Breast epithelium (tissue), 4 donors: ENCODE data around the gene ZNF750. TPM values are rescaled to one million over a fixed set of nuclear protein-coding genes. Genes with fewer than 3 reads are reported as not detected.
A peak's percentile ranks its signal among the peaks of the same experiment; 100 is the strongest.

Experiments
- DNase-seq, 2 donors: peaks; one replicate each; pipeline ENCODE4 v3.0.0-alpha.2; 2019; ENCODE audit warnings: low spot score in 2 of 2
- H3K27ac ChIP-seq, 2 donors: fragments of 200-600 bp; sonication (generic) in 1 of 2; one replicate each; pipeline ENCODE4 v1.5.1; 2016 to 2019; ENCODE audit warnings: mild to moderate bottlenecking in 1 of 2
- H3K27me3 ChIP-seq, 2 donors: fragments of 200-600 bp; sonication (generic) in 1 of 2; one replicate each; pipeline versions ENCODE4 v1.5.1 to v1.6.0; 2017 to 2019; ENCODE audit warnings: control low read depth in 1 of 2, mild to moderate bottlenecking in 1 of 2
- H3K36me3 ChIP-seq: fragments of 200-600 bp; one replicate; pipeline ENCODE4 v1.5.1; 2019
- H3K4me1 ChIP-seq, 2 donors: fragments of 200-600 bp; sonication (generic); one replicate each; pipeline ENCODE4 v1.5.1; 2016 to 2019; ENCODE audit warnings: control low read depth in 1 of 2
- H3K4me3 ChIP-seq, 3 donors: fragments of 200-600 bp; sonication (generic); 1 replicate in 2 of 3; 2 replicates in 1 of 3; pipeline ENCODE4 v1.5.1; 2016 to 2019; ENCODE audit warnings: mild to moderate bottlenecking in 3 of 3, moderate library complexity in 2 of 3
- H3K9me3 ChIP-seq, 2 donors: fragments of 200-600 bp; sonication (generic) in 1 of 2; one replicate each; pipeline ENCODE4 v1.5.1; 2016 to 2019; ENCODE audit warnings: control low read depth in 1 of 2
- CTCF ChIP-seq, 3 donors: fragments of 450-650 bp; IDR thresholded peaks; one replicate each; pipeline ENCODE4 v1.5.1; 2016 to 2017; ENCODE audit warnings: antibody characterized with exemption in 3 of 3, mild to moderate bottlenecking in 3 of 3, moderate library complexity in 3 of 3
- POLR2A ChIP-seq: fragments of 450-650 bp; IDR thresholded peaks from one replicate; pipeline ENCODE4 v1.6.1; 2016; ENCODE audit warnings: antibody characterized with exemption, mild to moderate bottlenecking, moderate library complexity
- POLR2AphosphoS5 ChIP-seq, 3 donors: sonication (generic); formaldehyde crosslinking; IDR thresholded peaks; one replicate each; pipeline ENCODE4 v1.6.1; 2017; ENCODE audit warnings: antibody characterized with exemption in 3 of 3
- intact Hi-C: fragments of 100-400 bp; cut with DNase I; formaldehyde crosslinking; loops from one replicate; pipeline ENCODE4 v1.15.1; 2023; ENCODE audit warnings: low total_unique reads
- total RNA-seq, 3 donors: library from RNA; depleted of rRNA; stranded (reverse); fragments of >200 nt; gene quantifications; one replicate each; pipeline ENCODE4 v1.1.0, GENCODE V29; 2016

ZNF750 gene
- total RNA-seq, 3 donors from 2014 or later, result 5.6 to 7.8 TPM; not detected in 1

GRCh38 chr17:82843904-82844680, 4.3 kb upstream of the ZNF750 start:
- H3K36me3 ChIP-seq, result no peaks in the 10 kb centered on the region
- no peaks in the 10 kb centered on the region for H3K4me1 ChIP-seq
- no peak for DNase-seq
- no peak overlapping the region for H3K4me3 ChIP-seq
- H3K9me3 ChIP-seq, result no peaks in the 10 kb centered on the region
- intact Hi-C loops, result no loop called here
- no peaks in the 10 kb centered on the region for H3K27me3 ChIP-seq
- TF ChIP-seq CTCF (IDR thresholded peaks at IDR 0.05), result no peak
- no peak for TF ChIP-seq POLR2AphosphoS5 (IDR thresholded peaks at IDR 0.05)
- TF ChIP-seq POLR2A, result no peak
- H3K27ac ChIP-seq, result peak overlapping the region in 1 of 2 donors; percentile 61

DNA sequence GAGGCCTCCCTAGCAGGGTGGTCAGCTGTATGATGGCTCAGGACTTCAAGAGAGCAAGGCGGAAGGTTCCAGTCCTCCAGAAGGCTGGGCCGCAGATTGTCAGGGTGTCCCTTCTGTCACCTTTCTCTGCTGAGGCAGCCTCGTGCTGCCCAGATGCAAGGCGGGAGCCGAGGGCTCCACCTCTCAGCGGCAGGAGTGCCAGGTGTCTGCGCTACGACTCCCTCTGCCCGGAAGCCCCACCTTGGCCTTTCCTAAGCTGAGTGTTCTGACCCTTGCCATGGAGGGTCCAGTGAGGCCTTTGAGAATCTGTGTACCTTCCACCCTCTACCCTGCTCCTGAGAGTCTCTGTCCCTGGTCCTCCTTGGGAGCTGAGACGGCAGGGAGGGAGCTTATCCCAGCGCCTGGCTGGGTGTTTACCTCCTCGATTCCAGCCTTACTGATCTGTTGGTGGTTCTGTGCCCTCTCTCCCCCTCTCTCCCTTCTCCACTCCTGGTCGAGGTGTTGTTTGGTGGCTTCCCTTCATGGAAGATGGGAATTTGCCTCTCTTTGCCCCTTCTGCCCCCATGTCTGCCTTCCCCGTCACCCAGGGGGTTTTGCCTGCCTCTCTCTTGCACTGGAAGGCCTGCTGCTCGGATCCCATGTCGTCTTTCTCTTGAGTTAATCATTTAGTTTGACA, 2.2 kb upstream of the ZNF750 start:
- H3K27me3 ChIP-seq, result no peaks in the 10 kb centered on the region
- H3K4me3 ChIP-seq, result no peak overlapping the region
- H3K27ac ChIP-seq, result no peak overlapping the region
- no peaks in the 10 kb centered on the region for H3K9me3 ChIP-seq
- H3K36me3 ChIP-seq, result no peaks in the 10 kb centered on the region
- intact Hi-C loops, result no loop called here
- no peak for DNase-seq
- no peak for TF ChIP-seq CTCF (IDR thresholded peaks at IDR 0.05)
- no peak for TF ChIP-seq POLR2AphosphoS5 (IDR thresholded peaks at IDR 0.05)
- no peak for TF ChIP-seq POLR2A
- H3K4me1 ChIP-seq, result no peaks in the 10 kb centered on the region

- intact Hi-C loops, result no loop called here
- Histone ChIP-seq H3K36me3 (no peaks in the 10 kb centered on the region), H3K27me3 (no peaks in the 10 kb centered on the region), H3K4me1 (no peaks in the 10 kb centered on the region), H3K9me3 (no peaks in the 10 kb centered on the region), H3K4me3 (peak overlapping the region in 2 of 3 donors; percentile 43 to 50), H3K27ac (peak overlapping the region; percentile 82 to 85)
- DNase-seq, result no peak
- TF ChIP-seq CTCF (IDR thresholded peaks at IDR 0.05) (no peak), POLR2AphosphoS5 (IDR thresholded peaks at IDR 0.05) (no peak), POLR2A (no peak)
These were observed 609 bp upstream of the ZNF750 start for GRCh38 chr17:82840431-82840831.

DNA sequence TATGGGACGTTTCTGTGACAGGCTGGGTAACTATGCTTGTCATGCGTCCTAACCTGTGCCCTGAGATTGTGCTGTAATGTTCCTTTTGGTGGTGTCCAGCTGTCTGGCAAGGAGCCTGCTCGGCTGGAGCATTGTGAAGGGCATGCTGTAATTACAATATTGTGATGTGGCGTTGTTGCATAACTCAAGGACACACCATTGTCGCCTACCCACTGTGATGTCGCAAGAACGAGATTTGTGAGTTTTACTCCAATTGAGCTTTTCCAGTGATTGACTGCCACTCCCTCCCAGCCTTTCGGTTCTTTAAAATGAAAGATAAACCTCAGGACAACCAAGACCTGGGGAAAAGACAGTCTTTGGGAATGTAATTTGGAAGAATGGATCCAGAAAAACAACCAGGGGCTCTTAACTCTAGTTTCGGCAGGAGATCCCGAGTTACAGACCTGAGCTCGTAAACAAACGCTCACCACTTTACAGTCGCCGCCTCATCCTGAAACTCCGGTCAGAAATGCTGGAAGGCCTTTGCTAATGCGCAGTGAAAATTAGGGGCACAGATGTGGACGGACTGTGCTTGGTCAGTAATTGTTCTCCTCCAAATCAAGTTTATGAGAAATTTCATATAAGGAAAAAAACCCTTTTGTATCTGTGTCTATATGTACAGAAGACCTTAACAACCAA, 1.3 kb downstream of the ZNF750 start:
- intact Hi-C loops, result no loop called here
- no peaks in the 10 kb centered on the region for H3K4me1 ChIP-seq
- peak overlapping the region in 2 of 3 donors; percentile 43 to 50 for H3K4me3 ChIP-seq
- H3K9me3 ChIP-seq, result no peaks in the 10 kb centered on the region
- peak overlapping the region; percentile 82 to 85 for H3K27ac ChIP-seq
- TF ChIP-seq POLR2AphosphoS5 (IDR thresholded peaks at IDR 0.05) (peak; percentile 72 to 90 (median 72)), CTCF (IDR thresholded peaks at IDR 0.05) (no peak)
- no peaks in the 10 kb centered on the region for H3K36me3 ChIP-seq
- peak in 1 of 2 donors; percentile 88 for DNase-seq
- H3K27me3 ChIP-seq, result no peaks in the 10 kb centered on the region
